Measurements from ENCODE around the gene FBXW12.

GRCh38 chr3:48394391-48394790, 22.4 kb downstream of the FBXW12 start:
- TF ChIP-seq, protein P1, sequence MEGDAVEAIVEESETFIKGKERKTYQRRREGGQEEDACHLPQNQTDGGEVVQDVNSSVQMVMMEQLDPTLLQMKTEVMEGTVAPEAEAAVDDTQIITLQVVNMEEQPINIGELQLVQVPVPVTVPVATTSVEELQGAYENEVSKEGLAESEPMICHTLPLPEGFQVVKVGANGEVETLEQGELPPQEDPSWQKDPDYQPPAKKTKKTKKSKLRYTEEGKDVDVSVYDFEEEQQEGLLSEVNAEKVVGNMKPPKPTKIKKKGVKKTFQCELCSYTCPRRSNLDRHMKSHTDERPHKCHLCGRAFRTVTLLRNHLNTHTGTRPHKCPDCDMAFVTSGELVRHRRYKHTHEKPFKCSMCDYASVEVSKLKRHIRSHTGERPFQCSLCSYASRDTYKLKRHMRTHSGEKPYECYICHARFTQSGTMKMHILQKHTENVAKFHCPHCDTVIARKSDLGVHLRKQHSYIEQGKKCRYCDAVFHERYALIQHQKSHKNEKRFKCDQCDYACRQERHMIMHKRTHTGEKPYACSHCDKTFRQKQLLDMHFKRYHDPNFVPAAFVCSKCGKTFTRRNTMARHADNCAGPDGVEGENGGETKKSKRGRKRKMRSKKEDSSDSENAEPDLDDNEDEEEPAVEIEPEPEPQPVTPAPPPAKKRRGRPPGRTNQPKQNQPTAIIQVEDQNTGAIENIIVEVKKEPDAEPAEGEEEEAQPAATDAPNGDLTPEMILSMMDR (IDR thresholded peaks at IDR 0.05 in 8 of 11, conservative IDR thresholded peaks at IDR 0.05 in 3 of 11), result no peak
- TF ChIP-seq POLR2A (IDR thresholded peaks at IDR 0.05), result no peak
- TF ChIP-seq POLR2AphosphoS5 (IDR thresholded peaks at IDR 0.05), result no peak
